Epithelial cell of proximal tubule (primary cell): ENCODE measurements around the gene CRP. TPM values are rescaled to one million over a fixed set of nuclear protein-coding genes. Genes with fewer than 3 reads are reported as not detected.

Source experiments
- DNase-seq: peaks from one replicate; pipeline ENCODE4 v3.0.0-alpha.2; 2011; ENCODE audit warnings: low read depth
- H3K4me3 ChIP-seq: 2 replicates; pipeline ENCODE4 v1.5.1; 2011; ENCODE audit warnings: low read depth, mild to moderate bottlenecking, low read length
- total RNA-seq: library from RNA; depleted of rRNA; stranded (reverse); fragments of >200 nt; gene quantifications from 2 replicates; pipeline ENCODE4 v1.2.3, GENCODE V29; 2015
- TF ChIP-seq, protein P1 (sequence below): conservative IDR thresholded peaks from 2 replicates; pipeline ENCODE4 v1.5.1; 2012; ENCODE audit warnings: low read depth, mild to moderate bottlenecking, low read length

Gene CRP, protein sequence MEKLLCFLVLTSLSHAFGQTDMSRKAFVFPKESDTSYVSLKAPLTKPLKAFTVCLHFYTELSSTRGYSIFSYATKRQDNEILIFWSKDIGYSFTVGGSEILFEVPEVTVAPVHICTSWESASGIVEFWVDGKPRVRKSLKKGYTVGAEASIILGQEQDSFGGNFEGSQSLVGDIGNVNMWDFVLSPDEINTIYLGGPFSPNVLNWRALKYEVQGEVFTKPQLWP
- total RNA-seq: not detected in 2 replicates

DNA sequence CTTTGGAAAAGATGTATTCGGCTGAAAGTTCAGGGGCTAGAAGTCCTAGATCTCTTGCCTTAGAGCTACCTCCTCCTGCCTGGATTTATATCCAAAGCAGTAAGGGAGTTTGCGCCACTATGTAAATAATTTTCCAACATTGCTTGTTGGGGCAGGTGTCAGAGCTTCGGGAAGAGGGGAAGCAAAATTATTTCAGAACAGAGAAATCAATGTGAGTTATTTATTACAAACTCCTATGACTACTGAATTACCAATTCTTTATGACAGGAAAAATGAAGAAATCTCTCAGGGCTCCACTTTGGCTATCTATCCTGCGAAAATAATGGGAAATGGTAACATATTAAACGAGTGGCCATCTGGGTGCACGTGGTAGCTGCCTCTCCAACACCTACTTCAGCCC, at the start of gene CRP:
CRP (minus strand) TSS at position 61 of the 400 bp plus-strand sequence. CDS start 104 bp downstream, outside the sequence.
- no peak within 1 kb of the TSS for H3K4me3 ChIP-seq
- TF ChIP-seq, protein P1, sequence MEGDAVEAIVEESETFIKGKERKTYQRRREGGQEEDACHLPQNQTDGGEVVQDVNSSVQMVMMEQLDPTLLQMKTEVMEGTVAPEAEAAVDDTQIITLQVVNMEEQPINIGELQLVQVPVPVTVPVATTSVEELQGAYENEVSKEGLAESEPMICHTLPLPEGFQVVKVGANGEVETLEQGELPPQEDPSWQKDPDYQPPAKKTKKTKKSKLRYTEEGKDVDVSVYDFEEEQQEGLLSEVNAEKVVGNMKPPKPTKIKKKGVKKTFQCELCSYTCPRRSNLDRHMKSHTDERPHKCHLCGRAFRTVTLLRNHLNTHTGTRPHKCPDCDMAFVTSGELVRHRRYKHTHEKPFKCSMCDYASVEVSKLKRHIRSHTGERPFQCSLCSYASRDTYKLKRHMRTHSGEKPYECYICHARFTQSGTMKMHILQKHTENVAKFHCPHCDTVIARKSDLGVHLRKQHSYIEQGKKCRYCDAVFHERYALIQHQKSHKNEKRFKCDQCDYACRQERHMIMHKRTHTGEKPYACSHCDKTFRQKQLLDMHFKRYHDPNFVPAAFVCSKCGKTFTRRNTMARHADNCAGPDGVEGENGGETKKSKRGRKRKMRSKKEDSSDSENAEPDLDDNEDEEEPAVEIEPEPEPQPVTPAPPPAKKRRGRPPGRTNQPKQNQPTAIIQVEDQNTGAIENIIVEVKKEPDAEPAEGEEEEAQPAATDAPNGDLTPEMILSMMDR: no peak
- DNase-seq: no peak

DNA sequence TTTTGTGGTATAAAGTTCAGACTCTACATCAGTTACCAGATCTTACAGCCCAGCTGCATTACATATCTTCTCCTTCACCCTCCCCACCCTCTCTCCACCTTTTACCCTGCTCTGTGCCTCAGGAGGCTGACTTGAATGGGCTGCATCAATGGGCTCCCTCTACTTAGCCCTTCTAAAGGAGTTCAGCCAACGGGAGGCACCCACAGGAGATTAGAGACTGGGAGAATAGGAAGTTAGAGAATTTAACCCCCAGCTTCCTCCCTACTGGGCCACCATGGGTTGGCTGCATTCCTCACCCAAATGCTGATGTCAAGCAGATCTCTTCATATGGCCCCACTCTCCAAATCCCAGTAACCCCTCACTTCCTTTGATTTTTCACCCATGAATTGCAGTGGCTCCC, 49.3 kb upstream of the CRP start:
- no peak overlapping the region for H3K4me3 ChIP-seq
- TF ChIP-seq, protein P1: no peak
- no peak for DNase-seq

DNA sequence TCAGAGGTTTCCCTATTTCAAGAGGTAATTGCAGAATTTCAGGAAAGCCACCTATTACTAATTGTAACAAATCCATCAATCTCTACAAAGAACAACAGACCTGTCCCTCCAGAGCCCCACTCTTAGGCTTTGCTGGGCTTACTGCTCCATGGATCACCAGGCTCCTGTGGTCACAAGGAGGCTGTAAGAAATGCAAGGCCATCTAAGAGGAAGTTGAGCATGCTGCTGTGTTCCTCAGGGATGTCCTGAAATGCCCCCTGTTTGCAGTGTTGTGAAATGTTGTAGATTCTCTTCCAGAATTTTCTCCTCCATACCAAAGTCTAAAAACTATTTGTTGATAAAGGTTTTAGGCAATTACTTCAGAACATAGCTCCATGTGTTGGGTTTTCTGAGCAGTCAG, 42.0 kb upstream of the CRP start:
- no peak overlapping the region for H3K4me3 ChIP-seq
- TF ChIP-seq, protein P1: no peak
- peak; percentile 64 for DNase-seq

DNA sequence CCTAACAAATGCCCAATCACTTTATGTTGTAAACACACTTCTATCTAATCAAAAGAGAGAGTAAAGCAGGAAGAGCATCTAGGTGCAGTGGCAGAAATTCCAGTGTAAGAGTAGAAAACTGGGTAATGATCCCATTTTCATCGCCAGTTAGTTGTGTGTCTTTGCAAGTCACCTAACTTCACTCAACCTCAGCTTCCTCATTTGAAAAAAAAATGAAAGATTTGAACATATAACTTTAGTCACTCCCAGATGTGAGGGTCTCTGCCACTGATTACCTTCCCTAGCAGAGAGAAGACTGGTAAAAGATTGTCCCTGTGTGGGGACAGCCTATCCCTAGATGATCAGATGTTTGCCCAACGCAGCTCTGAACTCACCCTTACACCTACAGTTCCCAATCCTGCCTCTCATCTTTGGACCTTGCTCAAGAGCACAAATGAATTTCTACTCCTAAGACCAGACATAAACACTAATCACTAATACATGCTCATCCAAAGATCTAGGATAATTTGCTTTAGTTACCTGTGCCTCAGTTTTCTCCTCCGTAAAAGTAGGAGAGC, 41.1 kb upstream of the CRP start:
- TF ChIP-seq, protein P1: no peak
- H3K4me3 ChIP-seq: no peak overlapping the region

DNA sequence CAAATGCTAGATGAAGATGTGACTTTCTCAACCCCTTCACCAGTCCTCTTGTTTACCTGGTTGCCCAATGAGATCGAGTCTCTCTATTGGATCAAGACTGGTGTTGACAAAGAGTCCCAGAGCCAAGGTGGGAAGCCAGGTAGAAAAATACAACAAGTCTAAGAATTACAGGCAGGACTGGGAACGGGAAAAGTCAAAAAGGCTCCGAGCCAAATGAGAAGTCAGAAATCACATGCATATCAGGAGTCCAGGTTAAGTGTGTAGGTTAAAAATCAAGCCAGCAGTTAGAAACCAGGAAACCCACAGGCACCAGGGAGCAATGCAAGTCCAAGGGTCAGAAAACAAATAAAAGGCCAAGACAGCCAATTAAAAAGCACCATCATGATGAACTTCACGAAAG, 39.0 kb upstream of the CRP start:
- peak; percentile 85 for DNase-seq
- H3K4me3 ChIP-seq: no peak overlapping the region
- TF ChIP-seq, protein P1: no peak

More for the DNA sequence above, 41.1 kb upstream of the CRP start:
- DNase-seq: no peak

DNA sequence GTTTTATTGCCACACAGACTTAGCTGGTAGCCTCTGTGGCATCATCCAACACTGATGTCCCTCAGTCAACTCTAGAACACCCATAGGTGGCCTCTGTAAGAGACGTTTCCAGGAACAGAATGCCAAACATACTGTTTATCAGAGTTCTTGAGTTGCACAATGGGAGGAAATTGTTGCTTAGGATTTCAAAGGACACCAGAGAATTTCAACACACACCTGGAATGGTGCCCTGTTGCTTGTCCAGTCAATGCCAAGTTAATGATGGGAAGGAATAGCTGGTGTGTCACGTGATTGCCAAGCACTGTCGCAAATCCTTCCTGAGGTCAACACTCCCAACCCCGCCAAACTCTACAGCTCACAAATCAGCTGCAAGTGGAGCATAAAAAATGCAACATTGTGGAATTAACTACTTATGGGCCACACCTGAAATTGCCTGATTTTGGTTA, 37.8 kb upstream of the CRP start:
- TF ChIP-seq, protein P1: no peak
- DNase-seq: peak; percentile 99
- H3K4me3 ChIP-seq: no peak overlapping the region

DNA sequence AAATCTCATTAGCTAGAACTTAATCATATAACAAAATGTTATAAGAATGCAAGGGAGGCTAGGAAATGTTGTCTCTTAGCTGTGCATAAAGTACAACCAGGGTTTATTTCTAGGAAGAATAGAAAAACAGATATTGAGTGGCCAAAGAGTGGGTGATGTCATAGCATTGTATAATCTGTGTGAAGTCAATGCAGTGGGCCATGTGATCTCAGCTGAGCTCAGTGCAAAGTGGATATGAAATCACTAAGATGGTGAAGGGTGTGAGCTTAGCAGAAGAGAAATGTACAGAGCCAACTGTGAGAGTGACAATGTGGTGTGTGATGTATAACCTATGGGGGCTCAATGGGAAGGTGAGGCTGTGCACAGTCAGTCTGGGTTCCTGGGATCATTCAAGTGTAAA, 36.6 kb upstream of the CRP start:
- no peak for DNase-seq
- TF ChIP-seq, protein P1: no peak
- no peak overlapping the region for H3K4me3 ChIP-seq
